ENCODE results near the gene ARL14. TPM values are rescaled to one million over a fixed set of nuclear protein-coding genes. Genes with fewer than 3 reads are reported as not detected.

ARL14 gene
- total RNA-seq, 1 experiment from 2014 or later = not detected

GRCh38 chr3:160677459-160677881, 510 bp downstream of the ARL14 start:
- Histone ChIP-seq H2BK120ac (ENCODE audit: low read depth, low read length, poor library complexity, severe bottlenecking) (peak overlapping the region; percentile 23), H3K79me2 (ENCODE audit: insufficient read depth, low read length) (no peaks in the 10 kb centered on the region), H3K4me2 (ENCODE audit: insufficient read depth, insufficient read length, low read length) (no peak overlapping the region), H3T11ph (ENCODE audit: low read length) (no peak overlapping the region), H2BK5ac (ENCODE audit: insufficient read length, low read length) (no peak overlapping the region), H4K5ac (ENCODE audit: insufficient read length, low read depth, low read length) (no peak overlapping the region), H3K56ac (ENCODE audit: insufficient read length, low read depth, low read length) (no peak overlapping the region), H2BK20ac (ENCODE audit: low read depth, low read length, poor library complexity, severe bottlenecking) (no peak overlapping the region), H3K14ac (ENCODE audit: insufficient read depth, low read length) (no peak overlapping the region), H2AFZ (ENCODE audit: low read length) (no peak overlapping the region), H3K18ac (ENCODE audit: insufficient read length, low read depth, low read length) (no peak overlapping the region), H4K8ac (replicated peaks; ENCODE audit: insufficient read length, low read depth, low read length) (no peak overlapping the region), H2BK12ac (ENCODE audit: insufficient read length, low read depth, low read length) (no peak overlapping the region), H4K20me1 (ENCODE audit: control insufficient read depth, insufficient read depth, insufficient read length) (no peaks in the 10 kb centered on the region), H3K79me1 (ENCODE audit: insufficient read depth, low read depth, low read length, poor library complexity, severe bottlenecking) (no peaks in the 10 kb centered on the region), H3K4me1 (ENCODE audit: insufficient read depth, low read length) (peaks cover 8% of the 10 kb centered on the region; the same call in 1 of the 2 replicates), H3K9me3 (ENCODE audit: control insufficient read depth, low read depth, low read length) (no peaks in the 10 kb centered on the region), H3K9ac (ENCODE audit: extremely low read depth, insufficient read length, low read length) (no peak overlapping the region), H3K23me2 (ENCODE audit: insufficient read length, low read depth, low read length, poor library complexity, severe bottlenecking) (no peaks in the 10 kb centered on the region), H3K23ac (ENCODE audit: insufficient read length, low read depth, low read length) (no peak overlapping the region), H3K27me3 (ENCODE audit: insufficient read depth, low read length) (no peaks in the 10 kb centered on the region), H3K27ac (ENCODE audit: insufficient read length, low read depth, low read length) (no peak overlapping the region), H2AK5ac (ENCODE audit: insufficient read length, low read length) (no peak overlapping the region), H4K91ac (ENCODE audit: insufficient read length, low read depth, low read length) (no peak overlapping the region), H3K4ac (ENCODE audit: low read depth, low read length) (no peak overlapping the region), H2BK15ac (ENCODE audit: low read depth, low read length) (no peak overlapping the region)
- Mint-ChIP-seq H3K4me1 (peaks cover 13 to 20% of the 10 kb centered on the region in 2 experiments), H3K36me3 (ENCODE audit: insufficient read depth in 1 of 3, low read depth in 3 of 3) (no peaks in the 10 kb centered on the region), H3K4me3 (no peak overlapping the region), H3K9me3 (no peaks in the 10 kb centered on the region), H3K27ac (peak overlapping the region in 2 of 3 experiments; percentile 17 to 90; a peak in 3 of 7 replicates), H3K27me3 (ENCODE audit: low read depth) (no peaks in the 10 kb centered on the region)
- DNase-seq = no peak
- TF ChIP-seq, protein P1, sequence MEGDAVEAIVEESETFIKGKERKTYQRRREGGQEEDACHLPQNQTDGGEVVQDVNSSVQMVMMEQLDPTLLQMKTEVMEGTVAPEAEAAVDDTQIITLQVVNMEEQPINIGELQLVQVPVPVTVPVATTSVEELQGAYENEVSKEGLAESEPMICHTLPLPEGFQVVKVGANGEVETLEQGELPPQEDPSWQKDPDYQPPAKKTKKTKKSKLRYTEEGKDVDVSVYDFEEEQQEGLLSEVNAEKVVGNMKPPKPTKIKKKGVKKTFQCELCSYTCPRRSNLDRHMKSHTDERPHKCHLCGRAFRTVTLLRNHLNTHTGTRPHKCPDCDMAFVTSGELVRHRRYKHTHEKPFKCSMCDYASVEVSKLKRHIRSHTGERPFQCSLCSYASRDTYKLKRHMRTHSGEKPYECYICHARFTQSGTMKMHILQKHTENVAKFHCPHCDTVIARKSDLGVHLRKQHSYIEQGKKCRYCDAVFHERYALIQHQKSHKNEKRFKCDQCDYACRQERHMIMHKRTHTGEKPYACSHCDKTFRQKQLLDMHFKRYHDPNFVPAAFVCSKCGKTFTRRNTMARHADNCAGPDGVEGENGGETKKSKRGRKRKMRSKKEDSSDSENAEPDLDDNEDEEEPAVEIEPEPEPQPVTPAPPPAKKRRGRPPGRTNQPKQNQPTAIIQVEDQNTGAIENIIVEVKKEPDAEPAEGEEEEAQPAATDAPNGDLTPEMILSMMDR (conservative IDR thresholded peaks at IDR 0.05) = no peak
- WGBS (ENCODE audit: extremely low coverage, insufficient read length, low lambda C conversion rate) = no CpG with 5 or more reads among the region's 4 CpGs
